HEK293 (cell line): ENCODE measurements around the gene LHFPL2.

Experiments used
- CTCF ChIA-PET: fragments of 350-600 bp; formaldehyde crosslinking; extraction: SDS; loops from one replicate; lab custom pipeline; 2021; ENCODE audit warnings: antibody characterized with exemption; lab: Yijun Ruan, JAX
- POLR2A ChIA-PET: fragments of 300-600 bp; formaldehyde crosslinking; extraction: SDS; loops from one replicate; lab custom pipeline; 2020; ENCODE audit warnings: antibody characterized with exemption, inconsistent platforms; lab: Yijun Ruan, JAX
- H3K27ac ChIP-seq: fragments of 200-500 bp; sonication (Bioruptor generic); 2 replicates; pipeline ENCODE4 v1.5.1; 2014; ENCODE audit warnings: low read depth, low read length, control low read depth, inconsistent platforms; ENCODE audit errors: extremely low read depth
- H3K36me3 ChIP-seq, 2 experiments: fragments of 200-500 bp in 1 of 2; sonication (Bioruptor generic) in 1 of 2; 1 replicate in 1 of 2; 2 replicates in 1 of 2; pipeline ENCODE4 v1.5.1; 2014 to 2017; ENCODE audit warnings: inconsistent platforms in 2 of 2, low read length in 2 of 2; ENCODE audit not compliant: control insufficient read depth in 2 of 2, insufficient read depth in 1 of 2
- H3K4me1 ChIP-seq: fragments of 200-500 bp; sonication (Bioruptor generic); 2 replicates; pipeline ENCODE4 v1.5.1; 2014; ENCODE audit warnings: mild to moderate bottlenecking, low read length, inconsistent platforms; ENCODE audit not compliant: control insufficient read depth, insufficient read depth
- H3K4me3 ChIP-seq: 2 replicates; pipeline ENCODE4 v1.5.1; 2011; ENCODE audit warnings: low read depth, mild to moderate bottlenecking, control low read depth, low read length, moderate library complexity
- H3K9me3 ChIP-seq: fragments of 200-500 bp; sonication (Bioruptor generic); 2 replicates; pipeline ENCODE4 v1.5.1; 2014; ENCODE audit warnings: low read depth, low read length, inconsistent platforms; ENCODE audit not compliant: control insufficient read depth, insufficient read depth
- EGR2 ChIP-seq: fragments of 450-650 bp; formaldehyde crosslinking; IDR thresholded peaks from 2 replicates; pipeline ENCODE4 v1.5.1; 2016; ENCODE audit warnings: low read depth, missing biosample characterization, missing genetic modification characterization
- FEZF1 ChIP-seq: fragments of 450-650 bp; formaldehyde crosslinking; IDR thresholded peaks from 2 replicates; pipeline ENCODE4 v1.5.1; 2016; ENCODE audit warnings: missing biosample characterization, missing genetic modification characterization
- HOXD13 ChIP-seq: sonication (generic); formaldehyde crosslinking; IDR thresholded peaks from 2 replicates; pipeline ENCODE4 v1.8.0; 2022; ENCODE audit warnings: missing genetic modification reagents, borderline replicate concordance
- KLF17 ChIP-seq: fragments of 450-650 bp; formaldehyde crosslinking; IDR thresholded peaks from 2 replicates; pipeline ENCODE4 v1.5.1; 2016; ENCODE audit warnings: missing biosample characterization, missing genetic modification characterization
- MZF1 ChIP-seq: fragments of 450-650 bp; formaldehyde crosslinking; IDR thresholded peaks from 2 replicates; pipeline ENCODE4 v1.5.1; 2017; ENCODE audit warnings: missing biosample characterization, missing genetic modification characterization, borderline replicate concordance
- PATZ1 ChIP-seq: fragments of 450-650 bp; formaldehyde crosslinking; IDR thresholded peaks from 2 replicates; pipeline ENCODE4 v1.5.1; 2016; ENCODE audit warnings: missing biosample characterization, missing genetic modification characterization
- REPIN1 ChIP-seq: fragments of 450-650 bp; formaldehyde crosslinking; IDR thresholded peaks from 2 replicates; pipeline ENCODE4 v1.5.1; 2017; ENCODE audit warnings: missing biosample characterization, missing genetic modification characterization, low read depth
- YY2 ChIP-seq: fragments of 450-650 bp; formaldehyde crosslinking; IDR thresholded peaks from 2 replicates; pipeline ENCODE4 v1.5.1; 2016; ENCODE audit warnings: missing biosample characterization, missing genetic modification characterization
- ZBTB6 ChIP-seq: fragments of 450-650 bp; formaldehyde crosslinking; IDR thresholded peaks from 2 replicates; pipeline ENCODE4 v1.5.1; 2017; ENCODE audit warnings: missing biosample characterization, missing genetic modification characterization
- ZEB2 ChIP-seq: fragments of 450-650 bp; formaldehyde crosslinking; IDR thresholded peaks from 2 replicates; pipeline ENCODE4 v1.5.1; 2016; ENCODE audit warnings: missing biosample characterization, missing genetic modification characterization
- ZFHX2 ChIP-seq: fragments of 450-650 bp; formaldehyde crosslinking; conservative IDR thresholded peaks from 2 replicates; pipeline ENCODE4 v1.5.1; 2016; ENCODE audit warnings: missing biosample characterization, missing genetic modification characterization
- ZNF169 ChIP-seq: fragments of 450-650 bp; formaldehyde crosslinking; IDR thresholded peaks from 2 replicates; pipeline ENCODE4 v1.5.1; 2016; ENCODE audit warnings: missing biosample characterization, missing genetic modification characterization
- ZNF175 ChIP-seq: fragments of 450-650 bp; formaldehyde crosslinking; IDR thresholded peaks from 2 replicates; pipeline ENCODE4 v1.5.1; 2016; ENCODE audit warnings: missing biosample characterization, missing genetic modification characterization
- ZNF280C ChIP-seq: fragments of 450-650 bp; formaldehyde crosslinking; IDR thresholded peaks from 2 replicates; pipeline ENCODE4 v1.5.1; 2016; ENCODE audit warnings: missing biosample characterization, missing genetic modification characterization
- ZNF302 ChIP-seq: fragments of 450-650 bp; formaldehyde crosslinking; IDR thresholded peaks from 2 replicates; pipeline ENCODE4 v1.5.1; 2016; ENCODE audit warnings: missing biosample characterization, missing genetic modification characterization, low read depth
- ZNF324 ChIP-seq: fragments of 450-650 bp; formaldehyde crosslinking; IDR thresholded peaks from 2 replicates; pipeline ENCODE4 v1.5.1; 2016; ENCODE audit warnings: missing biosample characterization, missing genetic modification characterization
- ZNF624 ChIP-seq: fragments of 450-650 bp; formaldehyde crosslinking; IDR thresholded peaks from 2 replicates; pipeline ENCODE4 v1.5.1; 2017; ENCODE audit warnings: missing biosample characterization, missing genetic modification characterization
- ZNF692 ChIP-seq: fragments of 450-650 bp; formaldehyde crosslinking; IDR thresholded peaks from 2 replicates; pipeline ENCODE4 v1.5.1; 2016; ENCODE audit warnings: missing biosample characterization, missing genetic modification characterization
- ZNF76 ChIP-seq: fragments of 450-650 bp; formaldehyde crosslinking; IDR thresholded peaks from 2 replicates; pipeline ENCODE4; 2016; ENCODE audit warnings: low read depth, missing biosample characterization, missing genetic modification characterization, borderline replicate concordance

The LHFPL2 gene

GRCh38 chr5:78560000-78560855 is 88.3 kb downstream of the LHFPL2 start:
- Histone ChIP-seq H3K36me3 (no peaks in the 10 kb centered on the region; a peak in 1 of 3 replicates), H3K27ac (no peak overlapping the region), H3K4me3 (no peak overlapping the region), H3K4me1 (0 out of 2 replicates have a peak, but pooled peaks cover 2% of the 10 kb centered on the region), H3K9me3 (no peaks in the 10 kb centered on the region)
- no peak for TF ChIP-seq ZFHX2 (tag by site-specific recombination)
- peak; percentile 44; the same call in 1 of the 2 replicates for TF ChIP-seq MZF1 (tag by site-specific recombination)
- TF ChIP-seq ZNF692 (tag by site-specific recombination), result no peak
- ChIA-PET CTCF (interaction anchor here (0.7 kb wide), 1 partner anchor 10 kb away, joined by 5 read pairs; no protein-coding TSS in a partner anchor), POLR2A (no interaction called here)

GRCh38 chr5:78557601-78558000 is 91.0 kb downstream of the LHFPL2 start:
- CTCF ChIA-PET, result no interaction called here
- Histone ChIP-seq H3K27ac (no peak overlapping the region), H3K9me3 (no peaks in the 10 kb centered on the region), H3K4me1 (0 out of 2 replicates have a peak, but pooled peaks cover 2% of the 10 kb centered on the region), H3K36me3 (no peaks in the 10 kb centered on the region), H3K4me3 (no peak overlapping the region)
- POLR2A ChIA-PET, result no interaction called here
- TF ChIP-seq ZNF169 (tag by site-specific recombination) (no peak), ZNF76 (tag by site-specific recombination) (no peak), KLF17 (tag by site-specific recombination) (no peak), ZBTB6 (tag by site-specific recombination) (no peak), ZFHX2 (tag by site-specific recombination) (no peak), ZNF324 (no peak), ZNF175 (tag by site-specific recombination) (no peak), ZNF302 (tag by site-specific recombination) (no peak), PATZ1 (no peak), REPIN1 (tag by site-specific recombination) (no peak), ZNF280C (tag by site-specific recombination) (no peak), YY2 (tag by site-specific recombination) (no peak), ZEB2 (tag by site-specific recombination) (no peak), FEZF1 (tag by site-specific recombination) (no peak), HOXD13 (CRISPR knock-in tag) (no peak), EGR2 (no peak), ZNF624 (no peak)
